Activated naive CD4-positive, alpha-beta T cell treated with anti-CD3 and anti-CD28 coated beads, Interleukin-2, amount 50 U/mL, for 16 hours (primary cell): ENCODE data around the gene CLMN.

ENCODE experiments used
- DNase-seq: peaks from one replicate; pipeline ENCODE4 v3.0.0-alpha.2; 2020

The CLMN gene, protein sequence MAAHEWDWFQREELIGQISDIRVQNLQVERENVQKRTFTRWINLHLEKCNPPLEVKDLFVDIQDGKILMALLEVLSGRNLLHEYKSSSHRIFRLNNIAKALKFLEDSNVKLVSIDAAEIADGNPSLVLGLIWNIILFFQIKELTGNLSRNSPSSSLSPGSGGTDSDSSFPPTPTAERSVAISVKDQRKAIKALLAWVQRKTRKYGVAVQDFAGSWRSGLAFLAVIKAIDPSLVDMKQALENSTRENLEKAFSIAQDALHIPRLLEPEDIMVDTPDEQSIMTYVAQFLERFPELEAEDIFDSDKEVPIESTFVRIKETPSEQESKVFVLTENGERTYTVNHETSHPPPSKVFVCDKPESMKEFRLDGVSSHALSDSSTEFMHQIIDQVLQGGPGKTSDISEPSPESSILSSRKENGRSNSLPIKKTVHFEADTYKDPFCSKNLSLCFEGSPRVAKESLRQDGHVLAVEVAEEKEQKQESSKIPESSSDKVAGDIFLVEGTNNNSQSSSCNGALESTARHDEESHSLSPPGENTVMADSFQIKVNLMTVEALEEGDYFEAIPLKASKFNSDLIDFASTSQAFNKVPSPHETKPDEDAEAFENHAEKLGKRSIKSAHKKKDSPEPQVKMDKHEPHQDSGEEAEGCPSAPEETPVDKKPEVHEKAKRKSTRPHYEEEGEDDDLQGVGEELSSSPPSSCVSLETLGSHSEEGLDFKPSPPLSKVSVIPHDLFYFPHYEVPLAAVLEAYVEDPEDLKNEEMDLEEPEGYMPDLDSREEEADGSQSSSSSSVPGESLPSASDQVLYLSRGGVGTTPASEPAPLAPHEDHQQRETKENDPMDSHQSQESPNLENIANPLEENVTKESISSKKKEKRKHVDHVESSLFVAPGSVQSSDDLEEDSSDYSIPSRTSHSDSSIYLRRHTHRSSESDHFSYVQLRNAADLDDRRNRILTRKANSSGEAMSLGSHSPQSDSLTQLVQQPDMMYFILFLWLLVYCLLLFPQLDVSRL

DNA sequence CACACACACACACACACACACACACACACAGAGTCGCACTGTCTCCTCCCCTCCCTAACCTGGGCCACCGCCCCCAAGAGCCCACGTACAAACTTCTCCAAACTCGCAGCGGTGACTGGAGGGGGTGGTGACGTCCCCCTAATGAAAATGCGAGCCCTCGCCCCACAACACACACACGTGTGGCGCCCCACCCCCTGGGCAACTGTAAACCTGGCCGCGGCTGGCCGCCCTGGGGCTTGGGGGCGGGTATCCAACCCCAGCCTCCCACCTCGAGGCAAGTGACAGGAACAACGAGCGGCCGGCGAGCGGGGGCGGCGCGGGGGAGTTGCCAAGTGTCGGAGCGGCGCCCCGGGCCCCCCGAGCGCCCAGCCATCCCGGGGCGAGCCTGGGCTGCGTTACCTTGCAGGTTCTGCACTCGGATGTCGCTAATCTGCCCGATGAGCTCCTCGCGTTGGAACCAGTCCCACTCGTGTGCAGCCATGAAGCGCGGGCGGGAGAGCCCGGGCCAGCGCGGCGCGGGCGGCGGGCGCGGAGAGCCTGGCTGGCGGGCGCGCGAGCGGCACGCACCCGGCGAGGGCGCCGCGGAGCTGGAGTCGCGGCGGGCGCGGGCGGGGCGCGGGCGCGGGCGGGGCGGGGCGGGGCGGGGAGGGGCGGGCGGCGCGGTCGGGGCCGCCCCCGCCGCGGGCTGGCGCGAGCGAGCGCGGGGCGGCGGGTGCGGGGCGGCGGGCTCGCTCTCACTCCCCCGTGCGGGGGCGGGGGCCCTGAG, at the start of gene CLMN:
TSS of gene CLMN (minus strand) at position 597 of the 766 bp plus-strand sequence. CDS start at position 481, 116 bp downstream.
- DNase-seq: peak; percentile 39

DNA sequence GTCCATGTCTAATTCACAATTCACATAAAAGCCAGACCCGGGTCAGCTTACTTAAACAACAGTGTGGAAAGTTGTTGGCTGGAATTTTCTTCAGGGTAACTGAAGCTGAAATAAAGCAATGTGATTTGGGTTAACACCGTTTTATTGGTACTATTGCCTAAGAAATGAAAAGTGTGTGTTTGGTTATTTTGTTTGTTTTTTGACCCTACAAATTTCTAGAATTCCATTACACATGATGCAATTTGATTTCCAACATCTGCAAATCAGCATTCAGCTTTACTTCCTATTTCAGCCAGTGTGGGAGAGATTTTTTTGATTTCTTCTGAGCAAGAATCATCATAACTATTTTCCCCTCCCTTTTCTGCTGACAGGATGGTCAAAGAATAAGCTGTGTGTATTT, 45.7 kb upstream of the CLMN start:
- no peak for DNase-seq

DNA sequence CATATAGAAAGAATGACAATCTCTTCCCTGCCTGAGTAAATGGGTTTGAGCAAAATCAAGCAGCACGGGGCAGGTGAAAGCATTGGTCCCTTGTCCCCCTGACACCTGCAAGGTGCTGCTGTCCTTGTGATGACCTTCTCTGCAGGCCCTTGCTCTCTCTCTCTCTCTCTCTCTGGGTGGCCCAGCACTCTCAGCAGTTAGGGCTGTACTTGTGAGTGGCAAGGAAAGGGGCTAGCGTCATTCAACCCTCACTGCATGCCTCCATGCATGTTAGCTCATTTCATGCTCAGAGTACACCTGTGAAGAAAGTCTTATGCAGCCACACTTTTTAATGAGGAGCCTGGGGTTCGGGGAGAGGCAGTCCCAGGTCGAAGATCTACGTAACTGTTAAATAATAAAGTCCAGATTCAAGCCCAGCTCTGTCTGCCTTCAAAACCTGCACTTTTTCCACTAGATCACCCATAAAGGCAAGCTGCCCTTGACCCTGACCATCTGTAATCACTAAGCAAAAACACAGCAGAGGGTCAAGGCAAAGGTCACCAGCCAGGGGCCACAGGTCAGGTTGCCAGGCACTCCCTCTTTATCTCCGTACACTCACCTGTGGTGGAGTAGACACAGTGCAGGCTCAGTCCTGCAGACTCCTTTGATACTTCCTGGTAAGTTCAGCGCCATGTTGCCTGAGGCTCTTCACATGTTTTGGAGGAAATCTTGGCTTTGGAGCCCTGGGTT, 44.9 kb upstream of the CLMN start:
- DNase-seq: no peak

DNA sequence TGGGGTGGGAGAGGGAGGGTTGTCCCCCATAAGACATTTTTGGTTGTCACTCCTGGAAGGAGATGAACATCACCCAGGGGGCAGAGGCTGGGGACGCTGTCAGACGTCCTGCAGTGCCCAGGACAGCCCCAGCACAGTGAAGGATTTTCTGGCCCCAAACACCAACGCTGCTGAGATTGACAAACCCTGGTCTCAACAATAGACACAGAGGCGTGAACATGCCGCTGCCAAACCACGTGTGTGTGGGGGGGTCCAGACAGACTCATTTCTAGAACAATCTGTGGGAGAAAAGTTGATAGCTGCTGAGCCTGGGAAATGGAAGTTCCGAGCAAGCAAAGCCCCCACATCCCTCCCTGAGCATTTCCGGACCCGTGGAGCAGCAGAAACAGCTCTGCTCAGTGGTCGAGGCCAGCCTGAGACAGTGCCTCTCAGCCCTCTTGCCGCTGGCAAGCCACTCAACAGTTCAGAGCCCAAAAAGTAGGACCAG, 43.8 kb upstream of the CLMN start:
- no peak for DNase-seq

DNA sequence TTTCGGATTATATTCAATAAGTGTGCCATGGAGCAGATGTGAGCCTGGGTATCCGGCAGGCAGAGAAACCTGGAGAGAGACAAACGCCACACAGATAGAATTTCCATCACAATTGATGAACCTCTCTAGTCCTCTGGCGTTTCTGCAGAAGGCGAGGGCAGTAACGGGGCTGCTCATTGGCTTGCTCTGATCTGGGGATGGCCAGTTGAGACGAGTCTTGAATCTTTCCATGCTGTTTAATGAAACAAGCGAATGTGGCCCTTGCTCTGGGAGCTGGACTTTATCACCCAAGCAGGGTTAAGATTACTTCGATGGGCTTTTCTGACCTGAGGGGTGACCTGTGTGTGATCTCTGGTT, 42.4 kb upstream of the CLMN start:
- no peak for DNase-seq

DNA sequence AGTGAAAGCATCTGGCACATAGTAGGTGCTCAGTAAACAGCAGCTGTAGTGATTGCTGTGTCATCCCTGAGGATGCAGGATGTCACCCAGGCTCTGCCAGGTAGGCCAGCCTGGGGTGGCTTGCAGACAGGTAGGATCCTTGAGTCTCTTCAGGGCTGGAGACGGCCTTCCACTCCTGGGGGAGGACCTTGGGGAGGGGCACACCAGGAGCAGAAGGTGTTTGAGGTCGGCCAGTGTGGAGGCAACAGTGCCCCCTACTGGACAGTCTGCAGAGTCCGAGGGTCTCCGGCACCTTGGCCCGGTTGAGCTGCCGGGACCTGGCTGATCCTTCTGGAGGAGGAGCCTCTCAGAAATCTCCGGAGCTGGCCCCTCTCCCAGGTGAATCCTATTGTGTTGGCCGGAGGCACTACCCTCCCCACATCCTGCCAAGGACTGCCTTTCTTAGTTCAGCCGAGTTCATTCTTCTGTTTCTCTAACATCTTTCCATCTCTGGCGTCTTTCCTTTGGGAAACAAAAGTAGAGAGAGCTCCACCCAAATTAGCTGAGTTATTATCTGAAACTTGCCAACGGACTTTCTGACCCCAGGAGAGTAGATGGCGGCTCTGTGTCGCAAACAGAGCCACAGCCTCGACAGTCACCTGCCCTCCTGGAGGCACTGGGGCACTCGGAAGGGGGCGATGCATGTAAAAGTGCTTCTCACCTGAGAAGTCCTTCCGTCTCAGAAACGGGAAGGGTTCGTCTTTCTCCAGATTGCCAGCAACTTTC, 41.8 kb upstream of the CLMN start:
- peak; percentile 27 for DNase-seq

DNA sequence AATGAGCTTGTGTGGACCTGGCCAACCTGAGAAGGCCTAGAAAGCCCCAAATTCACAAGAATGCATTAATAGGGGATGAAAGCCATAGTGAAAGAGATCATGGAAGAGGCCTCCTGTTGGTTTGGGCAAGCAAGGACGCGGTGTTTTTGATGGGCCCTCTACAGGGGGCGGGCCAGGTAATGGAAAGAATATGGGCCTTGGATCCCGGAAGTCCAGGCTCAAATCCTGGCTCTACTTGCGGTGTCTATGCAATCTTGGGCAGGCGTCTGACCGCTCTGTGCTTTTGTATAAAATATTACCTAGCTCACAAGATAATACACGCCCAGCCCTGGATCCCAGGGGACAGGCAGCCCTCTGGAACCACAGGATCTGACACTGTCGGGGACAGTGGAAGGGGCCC, 41.1 kb upstream of the CLMN start:
- DNase-seq: no peak

DNA sequence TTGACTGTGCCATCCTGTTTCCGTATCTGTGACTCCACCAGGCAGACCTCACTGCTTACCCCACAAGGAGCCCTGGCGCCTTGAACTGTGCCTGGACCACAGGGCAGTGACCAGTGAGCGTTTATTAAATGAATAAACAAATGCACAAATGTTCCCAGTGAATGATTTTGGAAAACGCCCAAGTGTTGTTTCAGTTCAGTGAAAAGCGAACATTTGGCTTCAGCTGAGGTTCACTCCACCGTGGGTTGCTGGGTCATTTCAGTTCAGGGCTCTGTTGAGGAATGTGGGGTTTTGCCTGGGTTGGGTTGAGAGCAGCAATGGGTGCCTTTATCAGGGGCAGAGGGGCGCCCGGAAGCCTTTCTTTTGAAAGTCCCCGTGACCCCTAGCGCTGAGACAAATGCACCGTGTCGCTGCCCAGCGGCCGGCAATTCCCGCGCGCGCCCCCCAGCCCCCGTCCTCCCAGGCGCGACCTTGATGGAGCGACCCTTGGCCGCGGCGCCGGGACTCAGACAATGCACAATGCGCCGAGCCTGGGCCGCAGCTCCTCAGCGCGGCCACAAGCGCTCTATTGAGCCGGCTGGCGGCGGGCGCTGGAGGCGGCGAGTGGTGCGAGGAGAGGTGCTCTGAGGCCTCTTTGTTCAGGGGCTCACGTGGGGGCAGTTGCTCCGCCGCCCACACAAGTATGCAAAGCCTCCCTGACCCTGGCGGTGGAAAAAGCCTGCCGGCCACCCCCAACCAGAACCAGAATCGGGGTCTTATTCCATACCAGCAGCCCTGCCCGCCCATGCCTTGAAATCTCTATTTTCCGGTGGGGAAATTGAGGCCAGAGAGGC, 40.5 kb upstream of the CLMN start:
- DNase-seq: no peak

DNA sequence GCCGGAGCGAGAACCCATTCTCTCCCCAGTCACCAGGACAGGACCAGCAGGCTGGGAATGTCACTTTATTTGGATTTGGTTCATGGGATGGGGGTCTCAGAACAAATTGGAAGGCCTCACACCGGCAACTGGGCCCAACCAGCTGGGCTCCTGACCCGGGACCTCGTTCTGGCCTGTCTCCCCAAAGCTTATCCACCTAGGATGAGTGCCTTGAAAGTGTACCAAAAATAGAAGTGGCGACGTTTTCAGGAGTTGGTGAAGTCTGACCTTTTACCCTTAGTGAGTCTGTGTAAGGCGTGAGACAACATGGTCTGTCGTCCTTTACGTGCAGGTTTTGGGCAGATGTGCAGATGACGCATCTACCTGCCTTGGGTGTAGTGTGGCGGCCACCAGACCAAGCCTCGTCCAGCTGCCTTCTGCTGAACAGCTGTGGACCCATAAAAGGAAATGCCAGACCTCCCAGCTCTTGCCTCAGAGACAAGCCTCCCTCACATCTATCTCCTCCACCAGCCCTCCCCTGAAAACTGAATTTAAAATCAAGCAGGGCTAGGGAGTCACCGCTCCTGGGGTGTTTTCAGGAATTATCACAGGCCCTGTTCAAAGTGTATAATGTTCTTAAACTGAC, 36.6 kb upstream of the CLMN start:
- DNase-seq: no peak

DNA sequence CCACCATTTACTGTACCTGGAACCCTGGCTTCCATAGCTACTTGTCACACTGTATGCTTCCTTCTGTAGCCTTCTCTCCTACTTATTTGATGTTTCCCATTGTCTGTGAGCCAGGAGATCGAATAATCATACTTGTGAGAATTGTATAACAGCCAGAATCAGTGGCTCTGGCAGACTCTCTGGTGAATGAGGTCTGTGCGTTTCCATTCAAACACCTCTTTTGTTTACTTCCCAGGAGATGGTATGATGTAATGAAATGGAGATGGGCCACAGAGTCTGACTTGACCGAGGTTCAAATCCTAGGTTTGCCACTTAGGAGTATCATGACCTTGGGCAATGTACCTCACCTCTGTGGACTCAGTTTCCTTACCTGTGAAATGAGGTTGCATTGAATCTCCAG, 35.7 kb upstream of the CLMN start:
- no peak for DNase-seq

DNA sequence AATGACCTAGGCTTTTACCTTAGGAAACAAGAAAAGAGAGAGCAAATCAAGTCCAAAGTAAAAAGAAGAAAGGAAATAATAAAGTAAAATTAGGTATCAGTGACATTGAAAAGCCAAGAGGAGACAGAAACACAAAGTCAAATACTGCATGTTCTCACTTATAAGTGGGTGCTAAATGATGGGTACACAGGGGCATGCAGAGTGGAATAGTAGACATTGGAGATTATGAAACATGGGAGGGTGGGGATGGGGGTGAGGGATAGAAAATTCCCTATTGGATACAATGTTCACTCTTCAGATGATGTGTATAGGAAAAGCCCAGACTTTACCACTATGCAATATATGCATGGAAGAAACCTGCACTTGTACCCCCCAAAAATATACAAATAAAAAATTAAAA, 35.1 kb upstream of the CLMN start:
- no peak for DNase-seq

DNA sequence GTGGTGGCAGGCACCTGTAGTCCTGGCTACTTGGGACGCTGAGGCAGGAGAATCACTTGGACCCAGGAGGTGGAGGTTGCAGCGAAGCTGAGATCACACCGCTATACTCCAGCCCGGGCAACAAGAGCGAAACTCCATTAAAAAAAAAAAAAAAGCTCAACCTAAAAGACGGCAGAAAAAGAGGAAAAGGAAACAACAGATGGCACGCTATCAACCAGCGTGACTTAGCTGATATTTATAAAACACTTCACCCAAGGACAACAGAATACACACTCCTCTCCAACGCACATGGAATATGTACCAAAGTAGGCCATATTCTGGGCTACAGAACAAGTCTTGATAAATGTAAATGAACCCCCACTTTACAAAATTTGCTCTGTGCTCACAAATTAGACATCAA, 34.0 kb upstream of the CLMN start:
- DNase-seq: no peak

DNA sequence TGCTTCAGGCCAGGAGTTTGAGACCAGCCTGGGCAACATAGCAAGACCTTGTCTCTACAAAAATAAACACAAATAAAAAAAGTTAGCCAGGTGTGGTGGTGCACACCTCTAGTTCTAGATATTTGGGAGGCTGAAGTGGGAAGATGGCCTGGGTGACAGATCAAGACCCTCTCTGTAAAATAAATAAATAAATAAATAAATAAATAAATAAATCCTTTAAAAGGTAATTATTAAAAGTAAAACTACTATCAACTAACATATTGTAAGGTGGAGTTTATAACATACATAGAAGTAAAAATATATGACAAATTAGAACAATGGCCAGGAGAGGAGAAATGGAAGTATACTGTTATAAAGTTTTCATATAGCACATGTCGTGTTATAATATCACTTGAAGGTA, 33.3 kb upstream of the CLMN start:
- no peak for DNase-seq

DNA sequence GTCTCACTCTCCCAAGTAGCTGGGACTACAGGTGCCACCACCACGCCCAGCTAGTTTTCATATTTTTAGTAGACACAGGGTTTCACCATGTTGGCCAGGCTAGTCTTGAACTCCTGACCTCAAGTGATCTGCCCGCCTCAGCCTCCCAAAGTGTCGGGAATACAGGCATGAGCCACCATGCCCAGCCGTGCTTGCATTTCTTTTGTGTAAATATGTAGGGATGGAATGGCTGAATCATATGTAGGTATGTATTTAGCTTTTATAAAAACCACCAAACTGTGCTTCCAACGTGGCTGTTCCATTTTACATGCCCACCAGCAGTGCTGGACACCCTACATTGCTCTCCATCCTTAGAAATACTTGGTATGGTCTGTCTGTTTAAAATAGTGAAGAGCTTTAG, 32.8 kb upstream of the CLMN start:
- DNase-seq: no peak

DNA sequence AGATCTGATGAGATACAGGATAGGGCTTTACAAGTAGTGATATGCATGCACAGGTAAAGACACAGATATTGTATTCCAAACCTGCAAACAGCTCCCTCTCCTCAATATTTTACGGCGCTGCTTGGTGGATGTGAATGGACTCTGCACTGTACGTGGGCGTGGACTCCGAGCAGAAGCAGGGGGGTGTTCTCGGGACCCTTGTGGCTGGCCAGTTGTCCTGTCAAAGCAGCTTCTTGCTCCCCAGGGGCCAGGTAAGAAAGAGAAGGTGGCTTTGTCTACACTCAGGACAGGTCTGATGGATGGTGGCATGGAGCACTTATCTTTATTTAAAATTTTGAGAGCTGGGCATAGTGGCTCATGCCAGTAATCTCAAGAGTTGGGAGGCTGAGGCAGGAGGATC, 29.5 kb upstream of the CLMN start:
- no peak for DNase-seq

DNA sequence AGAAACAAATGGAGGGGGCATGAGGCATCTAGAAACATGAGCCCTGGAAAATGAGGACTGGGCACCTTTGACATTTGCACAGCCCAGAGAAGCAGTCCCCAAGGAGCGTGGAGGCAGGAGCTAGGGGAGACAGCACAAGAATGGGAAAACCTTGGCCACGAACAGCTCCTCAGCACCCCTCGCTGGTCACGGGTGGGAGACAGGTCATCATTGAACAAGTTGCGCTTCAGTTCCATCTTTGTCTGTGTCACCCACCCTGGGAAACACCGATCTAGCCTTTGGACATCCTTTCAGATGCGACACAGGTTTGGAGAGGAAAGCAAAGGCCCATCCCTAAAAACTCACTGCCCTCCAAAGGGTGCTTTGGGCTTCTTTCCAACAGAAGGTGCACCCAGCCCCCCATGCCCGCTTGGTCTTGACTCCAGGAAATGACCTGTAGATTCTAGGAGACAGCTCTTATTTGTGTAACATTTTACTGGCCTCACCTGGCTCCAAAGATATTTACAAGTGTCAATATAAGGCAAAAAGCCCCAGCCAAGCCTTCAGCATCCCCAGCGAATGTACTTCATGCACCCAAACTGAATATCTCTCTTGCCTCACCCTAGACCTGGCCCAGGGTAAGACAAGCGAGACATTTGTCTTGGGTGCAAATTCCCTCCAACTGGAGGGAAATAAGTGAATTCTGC, 28.8 kb upstream of the CLMN start:
- no peak for DNase-seq

DNA sequence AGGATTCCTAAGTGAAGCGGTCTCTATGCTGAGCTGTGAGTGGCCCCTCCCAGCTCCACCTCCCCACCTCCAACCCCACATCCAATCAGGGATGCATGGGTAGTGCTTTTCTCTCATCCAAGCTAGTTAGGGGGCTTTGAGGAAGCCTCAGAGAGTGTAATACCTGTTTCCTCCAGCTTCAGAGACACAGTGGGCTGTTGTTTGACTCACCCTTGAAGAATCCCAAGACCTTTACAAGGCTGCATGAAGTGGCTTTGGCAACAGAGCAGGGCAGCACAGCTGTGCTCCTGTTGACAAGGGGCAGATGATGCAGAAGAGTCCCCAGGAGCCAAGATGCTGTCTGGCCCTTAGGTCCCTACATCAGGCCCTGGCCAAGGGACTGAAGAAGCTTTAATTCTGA, 27.1 kb upstream of the CLMN start:
- no peak for DNase-seq

DNA sequence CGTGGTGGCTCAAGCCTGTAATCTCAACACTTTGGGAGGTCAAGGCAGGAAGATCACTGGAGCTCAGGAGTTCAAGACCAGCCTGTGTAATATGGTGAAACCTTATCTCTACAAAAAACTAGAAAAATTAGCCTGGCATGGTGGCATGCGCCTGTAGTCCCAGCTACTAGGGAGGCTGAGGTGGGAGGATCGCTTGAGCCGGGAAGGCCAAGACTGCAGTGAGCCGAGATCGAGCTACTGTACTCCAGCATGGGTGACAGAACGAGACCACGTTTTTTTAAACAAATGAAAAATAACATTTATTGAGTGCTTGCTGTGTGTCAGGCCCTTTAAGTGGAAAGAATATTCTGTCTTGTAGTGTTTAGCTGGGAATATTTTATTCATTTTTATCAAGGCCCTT, 26.6 kb upstream of the CLMN start:
- DNase-seq: no peak

DNA sequence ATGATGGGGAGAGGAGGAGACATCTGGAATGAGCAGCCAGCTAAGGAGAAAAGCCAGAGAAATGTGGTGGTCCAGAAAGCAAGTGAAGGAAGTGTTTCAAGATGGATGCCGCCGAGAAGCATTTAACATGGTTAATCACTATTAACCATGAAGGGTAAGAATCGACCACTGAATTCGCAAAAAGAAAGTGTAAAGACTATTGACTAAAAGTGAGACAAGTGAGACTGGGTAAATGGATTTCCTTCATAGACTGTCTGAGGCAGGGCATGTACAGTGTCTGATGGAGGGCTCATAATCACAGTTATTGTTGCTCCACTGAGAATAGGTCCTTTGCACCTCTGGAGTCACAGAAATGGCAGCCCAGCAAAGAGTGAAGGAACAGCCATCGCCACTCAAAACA, 25.3 kb upstream of the CLMN start:
- DNase-seq: no peak

DNA sequence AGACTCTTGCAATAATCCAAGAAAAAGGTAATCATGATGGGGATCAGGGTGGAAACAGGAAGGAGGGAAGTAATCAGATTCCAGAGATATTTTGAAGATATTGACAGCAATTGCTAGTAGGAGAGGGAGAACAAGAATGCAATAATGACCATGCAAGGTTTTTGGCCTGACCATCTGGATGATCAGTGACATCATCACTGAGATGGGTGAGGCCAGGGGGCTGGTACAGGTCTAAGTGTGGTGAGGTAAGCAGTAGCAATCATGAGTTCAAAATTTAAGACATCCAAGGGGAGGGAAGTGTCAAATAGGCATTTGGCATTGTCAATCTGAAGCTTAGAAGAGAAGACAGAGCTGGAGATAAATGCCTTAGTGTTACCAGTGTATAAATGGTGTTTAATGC, 24.8 kb upstream of the CLMN start:
- no peak for DNase-seq
